ENCODE measurements around the gene NAV2. TPM values are rescaled to one million over a fixed set of nuclear protein-coding genes. Genes with fewer than 3 reads are reported as not detected.

Gene NAV2
- total RNA-seq, 1 experiment from 2014 or later, result 23.3 TPM

- ChIA-PET CTCF (no interaction called here), POLR2A (ENCODE audit: unreplicated experiment) (no interaction called here)
- no peaks in the 10 kb centered on the region for H4K20me1 ChIP-seq (ENCODE audit: insufficient read depth)
- intact Hi-C loops (cut with micrococcal nuclease; ENCODE audit: unreplicated experiment), result no loop called here
- no TSS peak for BruUV-seq (replicated peaks)
- no peaks in the 10 kb centered on the region for H3K36me3 ChIP-seq (ENCODE audit: low read depth)
- no peaks in the 10 kb centered on the region for H3K4me1 ChIP-seq (replicated peaks; ENCODE audit: insufficient read depth)
- no peaks in the 10 kb centered on the region for H3K79me2 ChIP-seq (ENCODE audit: low read depth)
- no peak overlapping the region for H3K4me2 ChIP-seq
- no peak overlapping the region for H3K27ac ChIP-seq
- no peaks in the 10 kb centered on the region for H3F3A ChIP-seq (ENCODE audit: insufficient read depth, low read depth)
- no peaks in the 10 kb centered on the region for H3K27me3 ChIP-seq (ENCODE audit: insufficient read depth, low read depth)
- no peak overlapping the region for H3K4me3 ChIP-seq
- no peak overlapping the region for H2AFZ ChIP-seq
- TF ChIP-seq EZH2 (IDR thresholded peaks at IDR 0.05; ENCODE audit: low read depth) (no peak), CTCF (conservative IDR thresholded peaks at IDR 0.05) (no peak)
- DNase-seq, result no peak
- no peaks in the 10 kb centered on the region for H3K9me2 ChIP-seq (ENCODE audit: insufficient read depth)
- no peaks in the 10 kb centered on the region for H3K9me3 ChIP-seq (ENCODE audit: insufficient read depth, low read depth)
These were observed 135.6 kb downstream of the NAV2 start for GRCh38 chr11:19848219-19848618.

GRCh38 chr11:19849107-19849789 is 136.6 kb downstream of the NAV2 start:
- DNase-seq, result no peak
- H3K4me1 ChIP-seq (replicated peaks; ENCODE audit: insufficient read depth), result no peaks in the 10 kb centered on the region
- H3K4me2 ChIP-seq, result no peak overlapping the region
- H3K27me3 ChIP-seq (ENCODE audit: insufficient read depth, low read depth), result no peaks in the 10 kb centered on the region
- no TSS peak for BruUV-seq (replicated peaks)
- no peaks in the 10 kb centered on the region for H4K20me1 ChIP-seq (ENCODE audit: insufficient read depth)
- H3K9me2 ChIP-seq (ENCODE audit: insufficient read depth), result no peaks in the 10 kb centered on the region
- TF ChIP-seq EZH2 (IDR thresholded peaks at IDR 0.05; ENCODE audit: low read depth) (no peak), CTCF (conservative IDR thresholded peaks at IDR 0.05) (no peak)
- CTCF ChIA-PET, result no interaction called here
- H3K36me3 ChIP-seq (ENCODE audit: low read depth), result no peaks in the 10 kb centered on the region
- H3K79me2 ChIP-seq (ENCODE audit: low read depth), result no peaks in the 10 kb centered on the region
- intact Hi-C loops (cut with micrococcal nuclease; ENCODE audit: unreplicated experiment), result no loop called here
- H3K4me3 ChIP-seq, result no peak overlapping the region
- no peak overlapping the region for H3K27ac ChIP-seq
- POLR2A ChIA-PET (ENCODE audit: unreplicated experiment), result no interaction called here
- no peaks in the 10 kb centered on the region for H3F3A ChIP-seq (ENCODE audit: insufficient read depth, low read depth)
- H2AFZ ChIP-seq, result no peak overlapping the region
- no peaks in the 10 kb centered on the region for H3K9me3 ChIP-seq (ENCODE audit: insufficient read depth, low read depth)

- Histone ChIP-seq H3K4me3 (no peak overlapping the region), H3K4me1 (replicated peaks; ENCODE audit: insufficient read depth) (no peaks in the 10 kb centered on the region), H3K27ac (no peak overlapping the region), H3K9me2 (ENCODE audit: insufficient read depth) (no peaks in the 10 kb centered on the region), H3K36me3 (ENCODE audit: low read depth) (no peaks in the 10 kb centered on the region), H4K20me1 (ENCODE audit: insufficient read depth) (no peaks in the 10 kb centered on the region), H3K4me2 (no peak overlapping the region), H3K9me3 (ENCODE audit: insufficient read depth, low read depth) (no peaks in the 10 kb centered on the region), H3K79me2 (ENCODE audit: low read depth) (no peaks in the 10 kb centered on the region), H3K27me3 (ENCODE audit: insufficient read depth, low read depth) (no peaks in the 10 kb centered on the region), H2AFZ (no peak overlapping the region), H3F3A (ENCODE audit: insufficient read depth, low read depth) (no peaks in the 10 kb centered on the region)
- no peak for DNase-seq
- BruUV-seq (replicated peaks), result no TSS peak
- intact Hi-C loops (cut with micrococcal nuclease; ENCODE audit: unreplicated experiment), result no loop called here
- TF ChIP-seq CTCF (conservative IDR thresholded peaks at IDR 0.05), result no peak
- no peak for TF ChIP-seq EZH2 (IDR thresholded peaks at IDR 0.05; ENCODE audit: low read depth)
- POLR2A ChIA-PET (ENCODE audit: unreplicated experiment), result no interaction called here
- CTCF ChIA-PET, result no interaction called here
These were observed 137.4 kb downstream of the NAV2 start for GRCh38 chr11:19849947-19850593.

Measured in PC-9 (cell line).